ENCODE measurements around the gene UBR2. TPM values are rescaled to one million over a fixed set of nuclear protein-coding genes. Genes with fewer than 3 reads are reported as not detected.

Gene UBR2
- total RNA-seq, 4 donors from 2014 or later, result 15.9 to 52.7 (median 49.4) TPM

GRCh38 chr6:42742116-42742894 lies 178.5 kb downstream of the UBR2 start:
- Histone ChIP-seq H3K4me3 (no peak overlapping the region), H3K27ac (no peak overlapping the region), H3K9me3 (no peaks in the 10 kb centered on the region), H3K36me3 (no peaks in the 10 kb centered on the region), H3K4me1 (peaks cover 8 to 15% (median 13%) of the 10 kb centered on the region in 4 donors), H3K27me3 (no peaks in the 10 kb centered on the region)
- no peak for TF ChIP-seq EP300 (IDR thresholded peaks at IDR 0.05; ENCODE audit: low read depth)
- TF ChIP-seq POLR2A (IDR thresholded peaks at IDR 0.05), result no peak
- TF ChIP-seq POLR2AphosphoS5 (IDR thresholded peaks at IDR 0.05), result no peak
- no peak for TF ChIP-seq CTCF (IDR thresholded peaks at IDR 0.05)
- in situ Hi-C loops (cut with MboI; ENCODE audit: low pct_ligation_motif_present in 1 of 4, low pct_unique_long_range_greater_than_20kb in 1 of 4, low sequenced_read_pairs in 3 of 4), result loop anchor here in 2 of 4 donors (25.0 kb wide), 2 partner anchors 120 to 145 kb away; partner anchors contain the start of gene RPL7L1 (in 1 of the 2)
- DNase-seq, result no peak
- WGBS, 2 donors (ENCODE audit: low coverage in 1 of 2), result 80% methylated on average over 5 of the region's 5 CpGs; no CpG with 5 or more reads in 1 of the 2 donors
- intact Hi-C loops (cut with DNase I; ENCODE audit: low total_unique reads), result no loop called here

Small RNA genes within 50 kb of the gene (small RNA-seq; reads per million reads assigned to genes)
- 0 reads per million in 4 donors for gene RNU6-890P

Other genes with a start within 250 kb of the UBR2 start
- 1 to 10 TPM; 2.5 to 8.0 (median 3.4) TPM for gene TRERF1, start 112.1 kb upstream of the UBR2 start, total RNA-seq
- 1 to 10 TPM in 1 of 4 donors, under 1 TPM in 2, not detected in 1; 0.27 to 1.1 (median 0.32) TPM for gene PRPH2, start 158.6 kb downstream of the UBR2 start, total RNA-seq
- 10 to 100 TPM in 3 of 4 donors, 1 to 10 TPM in 1; 5.2 to 43.3 (median 27.3) TPM for gene TBCC, start 182.1 kb downstream of the UBR2 start, total RNA-seq
- gene BICRAL, start 218.0 kb downstream of the UBR2 start, total RNA-seq, result 10 to 100 TPM; 14.7 to 34.8 (median 21.5) TPM